GM18511 (cell line): ENCODE results near the gene USP22.

Experiments used
- ATAC-seq: cut with Tn5 transposase; IDR thresholded peaks from one replicate; pipeline ENCODE4 v1.9.1; 2021; ENCODE audit warnings: mild to moderate bottlenecking, moderate library complexity; ENCODE audit not compliant: unreplicated experiment

The USP22 gene

DNA sequence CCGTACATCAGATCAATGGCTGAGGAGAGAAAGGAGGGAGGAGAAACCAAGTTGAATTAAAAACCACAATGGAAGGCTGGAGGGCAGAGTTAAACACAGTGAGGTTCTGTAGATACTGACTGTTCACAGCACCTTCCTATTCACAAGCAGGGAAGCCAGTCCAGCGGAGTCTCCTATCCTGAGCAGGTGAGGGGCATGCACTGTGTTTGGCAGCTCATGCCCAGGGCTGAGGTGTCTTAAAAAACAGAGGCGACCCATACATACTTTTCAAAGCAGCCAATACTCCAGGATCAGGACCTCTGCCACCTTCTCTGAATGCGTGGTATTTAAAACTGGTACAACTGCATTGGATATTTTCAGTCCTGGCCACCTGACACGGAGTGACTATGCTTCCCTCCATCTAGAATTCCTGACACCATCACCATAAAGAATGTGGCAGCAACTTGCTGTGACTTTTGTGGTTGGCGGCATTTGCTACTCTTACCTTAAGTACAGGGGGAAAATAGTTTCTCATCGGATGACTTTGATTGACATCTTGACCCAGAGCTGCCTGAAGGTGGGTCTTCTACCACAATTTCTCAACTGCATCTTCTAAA lies 21.5 kb downstream of the USP22 start:
- ATAC-seq: no peak

DNA sequence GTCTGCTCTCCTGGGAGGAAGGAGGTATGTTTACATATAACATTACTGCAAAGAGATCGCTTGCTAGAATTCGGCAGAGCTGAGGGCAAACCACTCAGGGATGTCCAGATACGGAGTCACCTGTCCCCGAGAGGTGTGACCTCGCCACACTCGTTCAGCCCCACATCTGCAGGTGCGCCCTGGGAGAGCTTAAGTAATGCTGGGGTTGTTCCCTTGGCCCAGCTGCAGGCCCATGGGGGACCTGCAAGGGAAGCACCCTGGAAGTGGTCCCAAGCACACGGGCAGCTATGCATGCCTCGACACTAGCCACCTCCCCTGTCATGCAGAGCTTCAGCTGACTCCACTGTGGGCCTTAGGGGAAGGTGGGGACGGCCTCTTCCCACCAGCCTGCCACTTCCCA lies 22.2 kb downstream of the USP22 start:
- ATAC-seq: no peak

DNA sequence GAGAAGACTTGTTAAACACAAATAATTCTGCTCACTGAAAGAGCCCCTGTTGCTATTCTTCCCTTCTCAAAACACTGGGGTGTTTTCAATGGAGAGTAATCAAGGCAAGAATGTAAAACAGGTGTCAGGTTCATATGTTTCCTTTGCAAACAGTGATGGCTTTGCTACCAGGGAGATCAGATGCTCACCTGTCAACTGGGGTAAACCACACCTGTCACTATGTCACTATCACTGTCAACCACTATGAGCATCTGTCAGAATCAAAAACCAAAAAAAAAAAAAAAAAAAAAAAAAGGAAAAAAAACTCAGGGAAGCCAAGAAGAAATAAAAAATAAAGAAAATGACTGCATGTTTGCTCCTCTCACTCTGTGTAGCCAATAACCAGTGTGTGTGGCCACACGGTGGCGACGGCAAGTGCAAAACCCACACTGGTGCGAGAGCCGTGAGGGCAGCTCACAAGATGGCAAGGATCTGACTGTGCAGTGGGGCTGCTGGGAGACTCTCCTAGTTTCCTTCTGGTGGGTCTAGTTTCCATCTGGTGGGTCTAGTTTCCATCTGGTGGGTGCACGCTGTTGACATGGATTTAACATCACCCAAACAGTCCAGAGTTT lies 22.7 kb downstream of the USP22 start:
- no peak for ATAC-seq

DNA sequence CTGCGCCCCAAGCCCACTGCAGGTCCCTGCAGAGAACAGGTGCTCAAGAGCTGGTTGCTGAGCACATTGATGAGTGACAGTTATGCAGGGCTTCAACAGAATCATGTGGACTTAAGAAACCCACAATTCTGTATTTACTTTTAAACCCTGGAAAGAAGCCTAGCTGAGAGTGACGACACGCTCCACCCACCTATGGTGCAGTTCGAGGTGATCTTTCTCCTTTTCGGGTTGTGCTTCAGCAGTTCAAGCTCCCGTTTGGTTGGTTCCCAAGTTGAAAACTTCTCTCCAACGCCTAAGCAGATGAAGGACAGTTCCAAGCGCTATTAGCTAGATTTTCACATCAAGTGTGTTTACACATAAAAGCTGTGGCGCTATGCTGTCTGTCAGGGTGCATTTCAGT lies 23.9 kb downstream of the USP22 start:
- ATAC-seq: no peak

DNA sequence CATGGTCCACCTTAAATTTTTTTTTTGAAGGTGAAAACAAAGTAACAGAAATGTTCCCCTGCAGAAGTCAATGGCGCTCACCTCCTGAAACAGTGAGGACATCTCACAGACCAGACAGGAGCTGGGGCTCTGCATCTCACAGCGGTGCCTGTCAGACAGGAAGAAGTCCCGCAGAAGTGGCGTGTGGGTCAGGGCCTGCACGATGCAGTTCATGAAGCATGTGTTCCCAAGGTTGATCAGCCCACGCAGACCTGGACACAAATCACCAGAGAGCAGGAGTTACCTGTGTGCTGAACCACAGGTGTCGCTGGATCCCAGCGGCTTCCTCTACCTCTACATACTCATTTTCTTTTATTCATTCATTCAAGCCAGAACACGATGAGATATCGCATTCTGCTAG lies 24.9 kb downstream of the USP22 start:
- no peak for ATAC-seq

DNA sequence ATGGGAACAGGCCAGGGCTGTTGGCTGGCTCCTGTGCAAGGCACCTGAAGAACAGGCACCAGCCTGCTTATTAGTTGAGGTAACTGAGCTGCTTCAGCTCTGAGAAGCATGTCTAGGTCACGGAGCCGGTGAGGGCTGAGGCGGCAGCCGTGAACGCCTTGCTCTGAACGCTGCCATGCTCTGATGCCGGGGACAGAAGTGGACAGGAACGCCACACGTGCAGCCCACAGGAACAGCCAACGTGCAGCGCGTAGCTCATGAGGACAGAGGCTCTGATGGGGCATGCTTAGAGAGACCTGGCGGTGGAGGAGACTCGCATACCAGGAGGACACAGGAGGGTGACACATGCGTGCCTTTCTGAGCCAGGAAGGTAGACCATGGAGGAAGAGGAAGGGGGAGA lies 25.6 kb downstream of the USP22 start:
- ATAC-seq: no peak

DNA sequence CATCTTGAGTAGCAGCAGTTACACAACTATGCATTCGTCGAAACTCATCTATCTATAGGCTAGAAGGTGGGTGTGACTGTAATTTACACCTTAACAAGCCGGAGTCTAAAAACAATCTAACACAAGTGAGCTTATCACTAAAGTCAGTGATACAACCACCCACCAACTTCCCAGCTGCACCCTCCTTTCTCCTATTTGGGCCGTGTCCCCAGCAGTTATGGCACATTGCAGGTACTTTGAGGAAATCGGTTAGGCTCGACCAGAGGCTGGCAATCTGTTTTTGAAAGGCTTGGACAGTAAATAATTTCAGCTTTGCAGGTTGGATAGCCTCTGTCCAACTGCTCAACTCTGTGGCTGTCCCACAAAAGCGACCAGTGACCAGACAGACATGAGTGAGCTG lies 26.0 kb downstream of the USP22 start:
- no peak for ATAC-seq

DNA sequence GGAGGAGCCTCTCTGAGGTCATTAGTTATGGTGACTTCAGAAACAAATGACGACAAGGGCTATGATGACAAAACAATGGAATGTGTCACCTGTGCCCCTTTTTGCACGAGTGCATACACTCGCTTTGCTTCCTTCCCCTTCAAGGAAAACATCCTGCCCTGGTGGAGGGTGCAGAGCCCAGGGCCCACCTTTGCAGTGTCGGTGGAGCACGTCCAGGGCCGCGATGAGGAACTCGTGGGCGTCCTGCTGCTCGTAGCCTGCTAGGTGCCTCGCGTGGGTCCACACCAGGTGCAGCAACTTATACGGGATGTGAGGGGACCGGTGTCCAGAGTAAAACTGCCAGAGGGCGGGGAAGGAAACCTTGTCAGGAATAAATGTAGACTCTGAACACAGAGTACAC lies 27.2 kb downstream of the USP22 start:
- ATAC-seq: no peak

DNA sequence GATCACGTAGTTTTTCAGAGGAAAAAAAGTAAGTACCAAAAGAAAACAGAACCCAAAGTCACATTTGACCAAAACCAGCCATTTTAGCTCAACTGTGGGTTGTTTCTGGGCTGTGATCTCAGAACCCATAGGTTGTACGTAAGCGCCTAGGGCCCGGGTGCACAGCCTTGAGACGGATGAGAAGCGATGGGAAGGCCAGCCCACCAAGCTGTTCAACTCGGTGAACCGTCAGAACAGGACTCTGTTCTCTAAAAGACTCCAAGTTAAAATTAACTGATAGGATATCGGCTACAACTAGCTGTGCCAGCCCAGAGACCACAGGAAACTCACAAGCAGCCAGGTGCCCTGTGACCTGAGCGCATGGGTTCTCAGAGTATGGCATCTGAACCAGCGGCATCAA lies 28.3 kb downstream of the USP22 start:
- ATAC-seq: no peak

DNA sequence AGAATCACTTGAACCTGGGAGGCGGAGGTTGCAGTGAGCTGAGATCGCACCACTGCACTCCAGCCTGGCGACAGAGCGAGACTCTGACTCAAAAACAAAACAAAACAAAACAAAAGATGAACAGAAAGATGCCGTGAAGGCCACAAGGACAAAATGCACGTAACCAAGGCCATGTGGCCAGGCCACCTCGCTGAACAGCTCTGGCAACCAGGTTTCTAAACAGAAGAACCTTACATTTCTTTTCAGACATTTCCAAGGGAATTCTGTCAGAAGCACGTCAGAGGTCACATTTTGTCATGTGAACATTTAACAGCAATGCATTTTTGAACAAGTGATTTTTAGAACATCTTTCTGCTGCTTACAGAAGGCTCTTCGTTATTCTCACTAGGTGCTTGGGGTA lies 28.8 kb downstream of the USP22 start:
- ATAC-seq: no peak

DNA sequence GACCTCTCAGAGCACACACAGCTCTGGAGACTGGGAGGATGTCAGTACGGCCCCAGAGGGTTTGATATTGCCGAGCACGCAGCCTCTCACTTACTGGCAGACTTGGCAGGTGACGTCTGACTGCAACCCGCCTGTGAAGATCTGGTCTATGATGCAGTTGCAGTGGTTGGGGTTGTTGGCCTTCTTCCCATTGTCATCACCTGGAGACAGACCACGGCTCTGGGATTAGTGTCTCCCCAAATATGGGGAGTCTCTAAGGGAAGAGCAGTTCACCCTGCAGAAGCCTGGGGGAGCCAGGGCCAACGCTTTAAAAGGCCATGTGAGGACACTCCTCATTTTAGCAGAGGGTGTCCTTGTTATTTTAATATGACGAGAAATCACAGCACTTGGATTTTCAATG lies 30.1 kb downstream of the USP22 start:
- ATAC-seq: no peak

DNA sequence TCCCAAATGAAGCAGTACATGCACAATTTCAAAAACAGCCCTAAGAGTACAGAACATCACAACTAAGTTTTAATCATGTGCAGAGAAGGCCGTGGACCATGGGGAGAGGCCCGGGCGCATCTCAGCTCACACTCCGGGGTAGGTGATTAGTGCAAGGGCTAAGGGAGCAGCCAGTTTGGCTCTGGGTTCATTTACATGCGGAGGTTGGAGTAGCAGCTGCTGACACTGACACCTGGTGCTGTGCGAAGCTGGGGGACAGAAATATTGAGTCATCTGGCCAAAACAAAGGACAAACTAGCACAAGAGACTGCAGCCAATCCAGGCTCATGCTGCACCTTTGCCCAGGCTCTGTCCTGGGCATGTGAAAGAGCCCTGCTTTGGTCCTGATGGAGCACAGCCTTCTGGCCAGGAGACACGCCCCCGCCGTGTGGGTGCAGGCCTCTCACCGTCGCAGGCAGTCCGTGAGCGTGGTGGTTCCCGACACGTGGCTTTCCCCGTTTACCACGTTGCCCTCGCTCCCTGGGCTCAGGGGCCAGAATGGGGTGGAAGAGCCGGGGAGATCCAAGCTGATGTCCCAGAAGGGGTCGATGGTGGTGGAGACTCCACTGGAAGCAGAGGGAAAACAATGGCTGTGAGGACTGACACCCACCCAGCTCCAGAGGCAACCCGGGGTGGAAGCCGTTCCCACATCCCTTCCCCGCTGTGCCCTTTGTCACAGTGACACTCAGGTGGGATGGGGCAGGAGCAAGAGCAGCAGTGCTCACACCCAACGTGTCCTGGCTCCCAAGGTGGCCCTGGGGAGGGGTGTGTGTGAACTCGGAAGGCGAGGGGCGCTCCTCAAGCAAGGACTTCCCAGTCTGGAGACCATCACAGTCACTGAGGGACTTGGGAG lies 31.9 kb downstream of the USP22 start:
- no peak for ATAC-seq

DNA sequence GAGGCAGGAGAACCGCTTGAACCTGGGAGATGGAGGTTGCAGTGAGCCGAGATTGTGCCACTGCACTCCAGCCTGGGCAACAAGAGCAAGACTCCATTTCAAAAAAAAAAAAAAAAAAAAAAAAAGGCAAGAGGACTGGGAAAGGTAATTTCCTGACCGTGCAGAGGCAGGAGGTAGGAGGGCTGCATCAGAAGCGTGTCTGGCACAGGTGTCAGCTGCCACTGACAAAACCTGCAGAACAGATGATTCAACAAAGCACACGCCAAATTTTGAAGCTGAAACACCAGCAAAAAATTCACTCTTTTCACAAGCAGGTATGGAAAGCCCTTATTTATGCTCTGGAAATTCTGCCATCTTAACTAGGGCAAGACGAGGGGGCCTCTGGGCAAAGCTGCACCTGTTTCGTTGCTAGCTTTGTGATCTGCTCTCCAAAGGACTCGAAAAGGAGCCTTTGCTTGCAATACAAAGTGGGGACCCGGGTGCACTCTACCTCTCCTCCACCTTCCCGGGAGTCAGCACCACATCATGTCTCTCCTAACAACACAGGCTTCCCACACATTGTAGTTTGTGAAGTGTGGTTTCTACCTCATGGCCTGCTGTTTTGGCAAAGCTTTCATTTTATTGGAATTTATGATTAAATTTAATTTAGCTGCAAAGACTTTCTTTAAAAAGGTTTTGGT lies 33.7 kb downstream of the USP22 start:
- no peak for ATAC-seq

DNA sequence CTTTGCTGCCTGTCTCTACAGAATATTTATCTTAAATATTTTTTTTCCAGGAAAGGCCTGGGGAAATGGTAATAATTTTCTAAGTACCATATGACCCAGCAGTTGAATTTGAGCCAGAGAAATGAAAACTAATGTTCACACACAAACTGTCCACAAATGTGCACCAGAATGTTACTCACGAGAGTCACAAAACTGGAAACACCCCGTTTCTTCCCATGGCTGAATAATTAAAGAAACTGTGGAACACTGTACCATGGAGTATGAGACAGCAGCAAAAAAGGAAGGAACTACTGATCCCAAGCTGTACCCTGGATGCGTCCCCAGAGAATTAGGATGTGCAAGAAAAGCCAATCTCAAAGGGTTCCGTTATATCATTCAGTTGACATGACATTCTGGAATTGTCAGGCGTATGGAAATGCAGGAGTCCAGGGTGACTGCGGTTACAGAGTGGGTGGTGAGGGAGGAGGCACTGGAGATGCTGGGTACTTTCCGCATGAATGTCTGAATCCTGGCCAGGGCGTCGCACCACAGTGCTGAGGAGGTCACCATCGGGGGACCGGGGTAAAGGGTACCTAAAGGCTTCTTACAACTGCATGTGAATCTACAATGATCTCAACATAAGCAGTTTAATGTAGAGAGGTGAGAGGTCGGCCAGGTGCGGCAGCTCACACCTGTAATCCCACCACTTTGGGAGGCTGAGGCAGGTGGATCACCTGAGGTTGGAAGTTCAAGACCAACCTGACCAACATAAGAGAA lies 34.5 kb downstream of the USP22 start:
- ATAC-seq: no peak

DNA sequence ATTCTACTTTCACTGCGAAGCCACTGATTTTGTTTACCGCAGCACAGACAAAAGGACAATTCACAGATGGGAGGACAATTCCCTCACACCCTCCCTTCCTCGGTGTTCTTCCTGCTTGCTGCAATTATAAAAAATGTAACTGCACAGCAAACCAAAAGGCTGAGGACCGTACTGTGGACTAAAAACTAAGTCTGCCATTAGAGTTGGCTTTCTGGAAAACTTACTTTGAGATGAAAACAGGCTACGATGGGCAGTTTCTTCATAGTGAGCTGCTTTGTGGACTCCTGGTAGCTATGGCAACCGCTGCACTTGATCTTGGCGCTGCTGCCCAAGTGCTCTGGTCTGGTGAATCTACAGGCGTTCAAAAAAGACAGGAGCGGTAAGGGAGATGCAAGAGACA lies 35.2 kb downstream of the USP22 start:
- no peak for ATAC-seq

DNA sequence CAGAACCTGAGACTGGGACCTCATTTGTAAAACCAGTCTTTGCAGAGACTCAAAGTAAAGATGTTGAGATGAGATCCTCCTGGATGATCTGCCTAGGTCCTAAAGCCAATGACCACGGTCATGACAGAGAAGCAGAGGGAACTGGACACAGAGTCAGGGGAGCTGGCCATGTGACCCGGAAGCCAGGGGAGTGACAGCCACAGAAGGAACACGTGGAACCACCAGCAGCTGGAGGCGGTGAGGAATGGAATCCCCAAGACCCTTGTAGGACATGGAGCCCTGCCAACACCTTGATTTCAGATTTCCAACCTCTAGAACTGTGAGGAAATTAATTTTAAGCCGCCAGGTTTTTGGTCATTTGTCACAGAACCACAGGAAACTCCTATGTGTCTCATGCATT lies 37.0 kb downstream of the USP22 start:
- no peak for ATAC-seq

DNA sequence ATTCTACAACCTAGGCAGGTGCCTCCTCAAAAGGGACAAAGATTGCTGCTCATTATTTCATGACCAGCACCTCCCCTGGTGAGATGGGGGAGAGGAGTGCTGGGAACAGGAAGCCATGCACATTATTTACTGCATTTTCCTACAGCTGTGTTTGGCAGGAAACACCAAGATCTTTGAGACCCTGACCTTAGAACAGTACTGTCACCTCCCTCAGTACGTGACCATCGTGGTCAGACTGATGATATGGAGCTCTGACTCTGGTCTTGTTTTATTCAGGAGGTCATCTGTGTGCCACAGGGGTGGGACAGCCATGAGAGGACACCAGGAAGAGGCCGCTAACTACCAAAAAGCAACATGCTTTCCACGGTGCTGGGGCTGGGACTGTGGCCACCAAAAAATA lies 37.4 kb downstream of the USP22 start:
- no peak for ATAC-seq

DNA sequence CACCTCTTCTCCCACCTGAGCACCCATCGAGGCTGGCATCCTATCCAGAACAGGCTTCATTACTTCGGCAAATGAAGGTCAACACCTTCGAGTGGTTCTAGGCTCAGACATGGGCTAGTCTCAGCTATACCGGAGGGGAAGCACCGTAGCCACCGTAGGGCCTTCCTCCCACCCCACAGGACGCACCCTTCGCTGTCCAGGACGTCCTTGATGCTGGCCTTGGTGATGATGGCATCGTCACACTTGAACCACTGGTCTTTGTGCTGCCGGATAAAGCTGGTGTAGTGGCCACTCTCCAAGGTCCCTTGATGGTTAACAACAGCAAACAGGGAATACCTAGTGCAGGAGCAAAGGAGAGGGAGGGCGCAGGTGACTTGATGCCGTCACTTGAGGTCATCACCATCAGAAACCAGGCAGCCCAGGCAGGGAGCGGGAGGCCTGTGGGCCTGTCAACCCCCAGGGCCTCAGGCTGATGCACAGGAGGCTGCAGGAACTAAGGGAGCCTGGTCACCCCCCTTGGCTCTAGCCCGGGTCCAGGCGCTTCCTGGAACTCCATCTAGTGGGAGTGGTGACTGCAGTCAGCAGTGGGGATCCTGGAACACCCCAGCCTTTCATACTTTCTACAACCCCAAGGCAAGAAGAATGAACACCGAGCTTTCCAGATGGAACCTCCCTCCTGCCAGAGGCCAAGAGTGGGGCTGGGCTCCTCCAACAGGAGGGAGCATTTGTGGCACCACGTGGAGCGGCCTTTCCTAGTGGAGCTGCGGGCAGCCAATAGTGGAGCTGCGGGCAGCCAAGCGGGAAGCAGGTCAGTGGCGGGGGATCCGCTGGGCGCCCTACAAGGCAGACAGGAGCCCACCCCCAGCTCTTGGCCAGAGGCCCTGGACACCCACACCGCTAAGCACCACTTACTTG lies 38.5 kb downstream of the USP22 start:
- no peak for ATAC-seq

DNA sequence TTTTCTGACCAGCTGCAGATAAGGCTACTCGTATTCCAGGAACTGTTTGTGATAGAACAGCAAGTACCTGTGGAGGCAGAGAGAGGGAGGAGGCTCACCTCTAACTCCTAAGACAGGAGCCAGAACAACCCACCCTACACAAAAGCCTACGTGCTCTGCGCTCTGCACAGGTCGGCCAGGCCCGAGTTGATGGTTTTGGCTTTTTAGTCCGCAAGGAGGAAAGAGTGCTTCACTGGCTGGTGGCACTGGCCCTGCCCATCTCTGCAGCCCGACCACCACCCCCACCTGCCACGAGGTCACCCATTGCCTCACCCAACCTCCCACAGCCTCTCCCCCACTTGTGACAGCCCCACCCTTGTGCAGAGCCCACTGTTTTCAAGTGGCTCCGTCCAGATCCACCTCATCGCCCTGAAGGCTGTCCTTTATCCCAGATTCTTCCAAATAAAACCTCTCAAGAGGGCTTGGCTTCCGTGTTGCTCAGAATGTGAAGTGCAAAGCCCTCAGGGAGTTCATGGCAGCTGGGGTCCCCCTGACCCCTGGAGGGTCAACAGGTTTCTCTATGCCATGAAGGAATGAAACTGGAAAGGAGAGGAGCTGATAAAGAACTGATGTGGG lies 39.7 kb downstream of the USP22 start:
- no peak for ATAC-seq
